NCI-H2196 (cell line): ENCODE measurements around the gene SRMS.

ENCODE experiments used
- DNase-seq: peaks from one replicate; lab custom pipeline; 2025; ENCODE audit not compliant: unreplicated experiment; lab: John Stamatoyannopoulos, UW

Gene SRMS

GRCh38 chr20:63553933-63554290, 6.4 kb upstream of the SRMS start, which contains the start of gene FNDC11:
TSS of gene FNDC11 (plus strand) at chr20:63554159. CDS start at chr20:63555664, 1,505 bp downstream.
- DNase-seq, result peak; percentile 35

- DNase-seq, result peak; percentile 91
These were observed 5.8 kb upstream of the SRMS start for GRCh38 chr20:63553251-63553932.

- DNase-seq, result no peak
These were observed 5.1 kb upstream of the SRMS start for GRCh38 chr20:63552481-63553249.

GRCh38 chr20:63551068-63551467, 3.5 kb upstream of the SRMS start:
- DNase-seq, result no peak

- no peak for DNase-seq
These were observed 2.2 kb upstream of the SRMS start for GRCh38 chr20:63549679-63550282.

- DNase-seq, result no peak
These were observed 1.5 kb upstream of the SRMS start for GRCh38 chr20:63549019-63549418.

GRCh38 chr20:63548542-63548941, 993 bp upstream of the SRMS start:
- DNase-seq, result no peak

- no peak for DNase-seq
These were observed 409 bp downstream of the SRMS start for GRCh38 chr20:63546956-63547724.

- DNase-seq, result no peak
These were observed 1.1 kb downstream of the SRMS start for GRCh38 chr20:63546256-63546955.

GRCh38 chr20:63545814-63546213, 1.7 kb downstream of the SRMS start:
- DNase-seq, result no peak

GRCh38 chr20:63544958-63545516, 2.5 kb downstream of the SRMS start:
- no peak for DNase-seq

GRCh38 chr20:63544241-63544957, 3.1 kb downstream of the SRMS start:
- DNase-seq, result no peak

- DNase-seq, result no peak
These were observed 3.8 kb downstream of the SRMS start for GRCh38 chr20:63543733-63544132.

- DNase-seq, result no peak
These were observed 4.4 kb downstream of the SRMS start for GRCh38 chr20:63543131-63543530.

- no peak for DNase-seq
These were observed 4.9 kb downstream of the SRMS start for GRCh38 chr20:63542696-63543095.

- DNase-seq, result no peak
These were observed 5.5 kb downstream of the SRMS start for GRCh38 chr20:63542031-63542559.

GRCh38 chr20:63541371-63541770, 6.2 kb downstream of the SRMS start:
- no peak for DNase-seq

GRCh38 chr20:63540417-63541186, 6.9 kb downstream of the SRMS start:
- no peak for DNase-seq
